Measurements from ENCODE around the gene BTBD9.

BTBD9 gene

DNA sequence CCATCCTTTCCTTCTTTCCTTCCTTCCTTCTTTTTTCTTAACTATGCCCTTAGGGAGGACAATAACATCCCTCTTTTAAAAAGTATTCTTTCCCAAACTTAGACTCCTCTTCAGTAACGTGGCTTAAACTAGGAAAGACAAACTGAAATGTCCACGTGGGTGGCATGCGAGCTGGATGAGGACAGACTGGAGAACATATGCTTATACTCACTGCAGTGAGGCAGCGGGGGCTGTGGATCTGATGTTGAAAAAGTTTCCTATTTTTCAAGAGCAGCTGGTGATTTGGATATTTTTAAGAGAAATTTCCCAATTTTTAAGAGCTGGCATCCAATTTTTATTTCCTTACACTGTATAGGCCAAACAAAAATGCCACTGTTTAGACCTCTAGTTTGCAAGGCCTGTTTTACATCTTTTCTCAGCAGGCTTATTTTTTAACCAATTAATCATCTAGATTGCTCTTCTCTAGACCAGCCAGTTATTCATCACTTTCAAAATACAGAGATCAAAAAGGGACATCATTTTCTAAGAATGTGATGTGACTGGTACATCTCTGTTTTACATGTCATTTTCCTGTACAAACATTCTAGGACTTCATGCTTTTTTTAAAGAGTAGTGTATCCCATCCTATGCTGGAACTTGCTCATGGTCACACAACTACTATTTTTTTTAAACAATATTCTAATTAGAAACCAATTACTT, 226.5 kb downstream of the BTBD9 start:
- Histone ChIP-seq H3K4me1 (ENCODE audit: control insufficient read depth, insufficient read depth, low read length, poor library complexity, severe bottlenecking) (no peaks in the 10 kb centered on the region), H3K27ac (ENCODE audit: low read depth, low read length, severe bottlenecking) (no peak overlapping the region), H3K36me3 (ENCODE audit: control insufficient read depth, insufficient read depth, low read length) (no peaks in the 10 kb centered on the region), H3K4me3 (ENCODE audit: extremely low read depth, insufficient read depth, low read length, poor library complexity, severe bottlenecking) (no peak overlapping the region), H3K9me3 (ENCODE audit: control insufficient read depth, low read length) (no peaks in the 10 kb centered on the region)
- 83 to 93% methylated on average over 2 of the region's 4 CpGs for WGBS, 2 experiments (ENCODE audit: insufficient coverage in 2 of 2)

DNA sequence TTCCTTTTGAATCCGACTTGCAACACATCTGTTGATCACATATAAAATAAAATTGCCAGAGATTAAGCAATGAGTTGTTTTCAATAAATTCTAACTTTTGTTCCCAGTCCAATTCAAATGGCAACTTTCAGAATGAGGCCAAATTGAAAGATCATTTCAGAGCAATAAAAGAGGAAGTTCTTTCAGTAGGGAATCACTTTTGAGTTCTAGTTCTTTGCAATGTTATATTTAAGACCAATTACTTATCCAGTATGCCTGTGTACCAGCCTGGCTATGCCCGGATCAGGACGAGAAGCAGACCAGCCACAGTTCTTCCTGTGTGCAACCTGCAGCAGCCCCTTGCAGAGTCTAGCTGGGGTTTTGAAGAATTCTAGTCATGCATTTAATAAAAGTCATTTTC, 232.5 kb downstream of the BTBD9 start:
- Histone ChIP-seq H3K4me3 (ENCODE audit: extremely low read depth, insufficient read depth, low read length, poor library complexity, severe bottlenecking) (no peak overlapping the region), H3K36me3 (ENCODE audit: control insufficient read depth, insufficient read depth, low read length) (no peaks in the 10 kb centered on the region), H3K27ac (ENCODE audit: low read depth, low read length, severe bottlenecking) (no peak overlapping the region), H3K9me3 (ENCODE audit: control insufficient read depth, low read length) (no peaks in the 10 kb centered on the region), H3K4me1 (ENCODE audit: control insufficient read depth, insufficient read depth, low read length, poor library complexity, severe bottlenecking) (no peaks in the 10 kb centered on the region)
- WGBS, 2 experiments (ENCODE audit: insufficient coverage in 2 of 2), result 92 to 100% methylated on average over 2 of the region's 3 CpGs

DNA sequence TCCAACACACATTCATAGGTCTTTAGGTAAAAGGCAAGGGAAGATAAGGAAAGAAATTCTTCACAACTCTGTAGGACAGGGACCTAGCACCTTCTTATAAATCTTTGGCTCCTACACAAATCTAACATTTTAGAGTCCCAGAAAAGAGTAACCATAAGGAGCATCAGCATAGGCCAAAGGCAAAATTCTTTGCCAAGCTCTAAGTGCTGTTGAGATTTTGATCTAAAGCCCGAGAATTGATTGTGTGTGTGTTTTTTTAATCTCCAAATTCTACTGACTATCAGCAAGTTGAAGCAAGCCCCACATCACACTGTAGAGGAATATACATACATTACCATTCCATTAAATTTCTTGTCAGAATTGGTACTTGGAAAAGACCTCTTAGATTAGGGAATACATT, 233.6 kb downstream of the BTBD9 start:
- no CpG with 5 or more reads among the region's 1 CpG for WGBS, 2 experiments (ENCODE audit: insufficient coverage in 2 of 2)
- no peak overlapping the region for H3K4me3 ChIP-seq (ENCODE audit: extremely low read depth, insufficient read depth, low read length, poor library complexity, severe bottlenecking)

DNA sequence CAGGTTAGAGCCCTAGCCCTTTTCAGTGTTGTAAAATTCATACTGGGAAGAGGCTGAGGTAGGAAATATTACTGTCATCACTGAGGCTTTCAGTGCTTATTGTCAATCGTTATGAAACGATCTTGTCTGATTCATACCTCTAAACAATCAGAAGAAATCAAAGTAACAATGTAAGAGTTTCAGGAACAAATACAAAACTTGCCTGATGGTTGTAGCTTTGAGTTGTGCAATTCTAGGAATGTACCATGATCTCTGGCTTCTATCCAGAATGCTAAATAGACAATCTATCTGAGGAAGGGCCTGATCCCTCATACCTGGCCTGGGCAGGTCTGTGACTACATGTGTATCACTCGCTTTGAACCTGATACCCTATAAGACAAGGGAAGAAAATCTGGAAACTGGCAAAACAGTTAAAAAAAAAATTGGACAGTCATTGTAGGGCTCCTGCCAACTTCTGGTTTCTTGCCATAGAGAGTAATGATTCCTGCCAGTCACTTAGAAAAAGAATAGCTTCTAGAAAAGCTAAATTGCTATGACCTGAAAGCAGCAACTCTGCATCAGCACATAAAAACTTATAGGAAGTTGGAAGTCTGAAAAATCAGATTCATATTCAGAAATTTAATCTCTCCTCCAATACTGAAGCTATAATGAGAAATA, 234.7 kb downstream of the BTBD9 start:
- H3K27ac ChIP-seq (ENCODE audit: low read depth, low read length, severe bottlenecking), result no peak overlapping the region
- no peak overlapping the region for H3K4me3 ChIP-seq (ENCODE audit: extremely low read depth, insufficient read depth, low read length, poor library complexity, severe bottlenecking)
- no peaks in the 10 kb centered on the region for H3K9me3 ChIP-seq (ENCODE audit: control insufficient read depth, low read length)
- no peaks in the 10 kb centered on the region for H3K36me3 ChIP-seq (ENCODE audit: control insufficient read depth, insufficient read depth, low read length)
- WGBS, 2 experiments (ENCODE audit: insufficient coverage in 2 of 2), result 75% methylated on average over 1 of the region's 3 CpGs; no CpG with 5 or more reads in 1 of the 2 experiments
- H3K4me1 ChIP-seq (ENCODE audit: control insufficient read depth, insufficient read depth, low read length, poor library complexity, severe bottlenecking), result no peaks in the 10 kb centered on the region

More for the DNA sequence above, 233.6 kb downstream of the BTBD9 start:
- Histone ChIP-seq H3K27ac (ENCODE audit: low read depth, low read length, severe bottlenecking) (no peak overlapping the region), H3K9me3 (ENCODE audit: control insufficient read depth, low read length) (no peaks in the 10 kb centered on the region), H3K4me1 (ENCODE audit: control insufficient read depth, insufficient read depth, low read length, poor library complexity, severe bottlenecking) (no peaks in the 10 kb centered on the region), H3K36me3 (ENCODE audit: control insufficient read depth, insufficient read depth, low read length) (no peaks in the 10 kb centered on the region)

DNA sequence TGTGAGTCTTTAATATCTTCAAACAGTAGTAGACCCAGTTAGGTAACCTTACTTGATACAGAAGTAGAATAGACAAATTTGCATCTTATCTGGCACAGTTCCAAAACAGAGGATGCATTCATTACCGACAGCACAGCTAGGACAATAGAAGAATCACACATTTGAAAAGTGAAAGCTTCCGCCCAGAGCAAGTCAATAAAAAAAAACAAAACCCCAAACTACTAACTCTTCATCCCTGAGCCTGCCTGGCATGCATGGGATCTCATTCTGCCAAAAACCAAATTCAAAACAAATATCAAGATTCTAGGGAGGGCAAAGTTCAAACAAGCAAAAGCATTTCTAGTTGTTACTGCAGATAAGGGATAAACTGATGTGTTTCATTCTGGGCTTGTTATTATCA, 235.4 kb downstream of the BTBD9 start:
- Histone ChIP-seq H3K4me3 (ENCODE audit: extremely low read depth, insufficient read depth, low read length, poor library complexity, severe bottlenecking) (no peak overlapping the region), H3K4me1 (ENCODE audit: control insufficient read depth, insufficient read depth, low read length, poor library complexity, severe bottlenecking) (no peaks in the 10 kb centered on the region), H3K9me3 (ENCODE audit: control insufficient read depth, low read length) (no peaks in the 10 kb centered on the region), H3K27ac (ENCODE audit: low read depth, low read length, severe bottlenecking) (no peak overlapping the region), H3K36me3 (ENCODE audit: control insufficient read depth, insufficient read depth, low read length) (no peaks in the 10 kb centered on the region)
- WGBS, 2 experiments (ENCODE audit: insufficient coverage in 2 of 2), result 69 to 86% methylated on average over 2 of the region's 2 CpGs

DNA sequence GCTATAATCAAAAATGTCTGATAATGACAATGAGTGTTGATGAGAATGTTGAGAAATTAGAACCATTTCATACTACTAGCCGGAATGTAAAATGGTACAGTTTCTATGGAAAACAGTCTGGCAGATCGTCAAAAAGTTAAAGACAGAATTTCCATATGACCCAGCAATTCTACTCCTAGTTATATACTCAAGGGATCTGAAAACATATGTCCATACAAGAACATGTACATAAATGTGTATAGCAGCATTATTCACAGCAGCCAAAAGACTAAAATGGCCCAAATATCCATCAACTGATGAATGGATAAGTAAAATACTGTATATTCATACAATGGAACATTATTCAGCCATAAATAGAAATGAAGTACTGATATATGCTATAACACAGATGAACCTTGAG, 236.2 kb downstream of the BTBD9 start:
- WGBS, 2 experiments (ENCODE audit: insufficient coverage in 2 of 2), result 100% methylated on average over 1 of the region's 2 CpGs; no CpG with 5 or more reads in 1 of the 2 experiments
- H3K4me1 ChIP-seq (ENCODE audit: control insufficient read depth, insufficient read depth, low read length, poor library complexity, severe bottlenecking), result no peaks in the 10 kb centered on the region
- H3K27ac ChIP-seq (ENCODE audit: low read depth, low read length, severe bottlenecking), result no peak overlapping the region
- no peaks in the 10 kb centered on the region for H3K36me3 ChIP-seq (ENCODE audit: control insufficient read depth, insufficient read depth, low read length)
- H3K9me3 ChIP-seq (ENCODE audit: control insufficient read depth, low read length), result no peaks in the 10 kb centered on the region
- no peak overlapping the region for H3K4me3 ChIP-seq (ENCODE audit: extremely low read depth, insufficient read depth, low read length, poor library complexity, severe bottlenecking)

DNA sequence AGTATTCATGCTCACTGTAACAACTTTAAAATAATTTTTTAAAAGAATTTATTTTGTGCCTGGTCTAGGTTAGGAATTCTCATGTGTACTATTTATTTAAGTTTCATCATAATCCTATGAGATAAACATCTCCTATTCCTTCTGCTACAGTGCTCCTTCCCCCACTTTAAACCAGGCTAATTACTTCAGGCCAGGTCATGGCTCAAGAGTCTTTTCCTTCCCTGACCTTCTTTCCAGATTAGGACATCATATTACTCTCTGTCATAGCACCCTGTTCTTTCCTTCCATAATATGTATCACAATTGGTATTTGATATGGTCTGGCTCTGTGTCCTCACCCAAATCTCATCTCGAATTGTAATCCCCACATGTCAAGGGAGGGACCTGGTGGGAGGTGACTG, 239.0 kb downstream of the BTBD9 start:
- Histone ChIP-seq H3K9me3 (ENCODE audit: control insufficient read depth, low read length) (no peaks in the 10 kb centered on the region), H3K4me3 (ENCODE audit: extremely low read depth, insufficient read depth, low read length, poor library complexity, severe bottlenecking) (no peak overlapping the region), H3K4me1 (ENCODE audit: control insufficient read depth, insufficient read depth, low read length, poor library complexity, severe bottlenecking) (no peaks in the 10 kb centered on the region), H3K36me3 (ENCODE audit: control insufficient read depth, insufficient read depth, low read length) (no peaks in the 10 kb centered on the region), H3K27ac (ENCODE audit: low read depth, low read length, severe bottlenecking) (no peak overlapping the region)
- WGBS, 2 experiments (ENCODE audit: insufficient coverage in 2 of 2), result no CpG with 5 or more reads among the region's 1 CpG

DNA sequence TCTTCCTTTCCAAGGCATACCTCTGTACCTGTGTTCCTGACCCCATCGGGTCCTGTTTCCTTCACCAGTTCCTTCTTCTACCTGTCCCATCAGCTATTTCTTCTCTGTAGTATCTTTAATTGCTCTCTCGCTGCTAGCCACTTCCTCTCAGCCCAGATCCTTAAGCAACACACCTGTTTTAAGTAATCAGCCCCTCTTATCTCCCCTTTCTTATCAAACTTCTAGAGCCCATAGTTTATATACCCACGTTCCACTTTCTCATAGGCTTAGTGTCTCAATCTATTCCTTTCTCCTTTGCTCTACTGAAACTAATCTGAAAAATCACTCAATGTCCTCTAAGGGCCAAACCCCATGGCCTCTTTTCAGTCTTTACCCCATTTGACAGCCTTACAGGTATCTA, 239.6 kb downstream of the BTBD9 start:
- Histone ChIP-seq H3K4me1 (ENCODE audit: control insufficient read depth, insufficient read depth, low read length, poor library complexity, severe bottlenecking) (no peaks in the 10 kb centered on the region), H3K36me3 (ENCODE audit: control insufficient read depth, insufficient read depth, low read length) (no peaks in the 10 kb centered on the region), H3K27ac (ENCODE audit: low read depth, low read length, severe bottlenecking) (no peak overlapping the region), H3K4me3 (ENCODE audit: extremely low read depth, insufficient read depth, low read length, poor library complexity, severe bottlenecking) (no peak overlapping the region), H3K9me3 (ENCODE audit: control insufficient read depth, low read length) (no peaks in the 10 kb centered on the region)
- 94 to 96% methylated on average over 3 of the region's 3 CpGs for WGBS, 2 experiments (ENCODE audit: insufficient coverage in 2 of 2)

DNA sequence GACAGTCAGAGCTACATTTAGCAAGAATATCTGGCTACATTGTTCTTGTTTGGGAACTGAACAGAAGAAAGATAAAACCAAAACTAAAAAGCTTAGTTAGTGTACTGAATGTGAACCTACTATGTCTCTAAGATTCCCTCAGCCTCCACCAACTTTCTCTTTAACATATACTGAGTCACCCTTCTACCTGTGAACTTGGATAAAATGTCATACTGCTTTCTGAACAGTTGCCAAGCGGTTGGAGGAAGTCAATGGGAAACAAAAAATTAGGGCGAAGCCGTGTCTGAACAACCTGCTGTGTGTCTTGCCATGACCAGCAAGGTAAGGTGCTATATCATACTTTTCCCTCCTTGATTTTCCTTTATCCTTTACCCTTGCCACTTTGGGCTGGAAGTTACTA, 243.5 kb downstream of the BTBD9 start:
- WGBS, 2 experiments (ENCODE audit: insufficient coverage in 2 of 2), result 83 to 100% methylated on average over 3 of the region's 3 CpGs
- Histone ChIP-seq H3K4me3 (ENCODE audit: extremely low read depth, insufficient read depth, low read length, poor library complexity, severe bottlenecking) (no peak overlapping the region), H3K36me3 (ENCODE audit: control insufficient read depth, insufficient read depth, low read length) (no peaks in the 10 kb centered on the region)

DNA sequence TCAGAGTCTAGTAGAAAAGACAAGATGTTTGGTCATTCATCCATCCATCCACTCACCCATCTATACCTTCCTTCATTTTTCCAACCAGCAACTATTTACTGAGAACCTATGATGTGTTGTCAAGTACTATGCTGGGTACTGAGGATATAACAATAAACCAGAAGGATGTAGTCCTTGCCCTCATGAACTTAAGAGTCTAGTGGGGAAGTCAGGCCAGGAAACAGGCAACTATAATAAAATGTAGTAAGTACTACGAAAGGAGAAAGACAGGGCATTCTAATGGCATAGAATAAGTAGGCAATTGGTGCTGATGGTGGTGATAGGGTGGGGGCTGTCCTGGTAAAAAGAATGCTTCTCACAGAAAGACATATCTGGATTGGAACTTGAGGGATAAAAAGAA, 245.7 kb downstream of the BTBD9 start:
- H3K4me1 ChIP-seq (ENCODE audit: control insufficient read depth, insufficient read depth, low read length, poor library complexity, severe bottlenecking), result peaks cover 3% of the 10 kb centered on the region
- WGBS, 2 experiments (ENCODE audit: insufficient coverage in 2 of 2), result 92 to 95% methylated on average over 1 of the region's 1 CpG
- no peak overlapping the region for H3K27ac ChIP-seq (ENCODE audit: low read depth, low read length, severe bottlenecking)
- no peaks in the 10 kb centered on the region for H3K9me3 ChIP-seq (ENCODE audit: control insufficient read depth, low read length)
- no peaks in the 10 kb centered on the region for H3K36me3 ChIP-seq (ENCODE audit: control insufficient read depth, insufficient read depth, low read length)
- no peak overlapping the region for H3K4me3 ChIP-seq (ENCODE audit: extremely low read depth, insufficient read depth, low read length, poor library complexity, severe bottlenecking)

More for the DNA sequence above, 243.5 kb downstream of the BTBD9 start:
- Histone ChIP-seq H3K27ac (ENCODE audit: low read depth, low read length, severe bottlenecking) (no peak overlapping the region), H3K4me1 (ENCODE audit: control insufficient read depth, insufficient read depth, low read length, poor library complexity, severe bottlenecking) (no peaks in the 10 kb centered on the region), H3K9me3 (ENCODE audit: control insufficient read depth, low read length) (no peaks in the 10 kb centered on the region)

Measured in mesodermal cell (in vitro differentiated cells).